ENCODE measurements around the gene RAB27B.

The RAB27B gene

GRCh38 chr18:54910161-54910919 lies 82.1 kb downstream of the RAB27B start:
- no peak for DNase-seq (ENCODE audit: low read depth in 2 of 2)

GRCh38 chr18:54911551-54911950 lies 83.3 kb downstream of the RAB27B start:
- no peak for DNase-seq (ENCODE audit: low read depth in 2 of 2)

GRCh38 chr18:54914816-54915215 lies 86.5 kb downstream of the RAB27B start:
- DNase-seq (ENCODE audit: low read depth in 2 of 2): no peak

GRCh38 chr18:54916507-54916906 lies 88.2 kb downstream of the RAB27B start:
- DNase-seq (ENCODE audit: low read depth in 2 of 2): no peak

- DNase-seq (ENCODE audit: low read depth in 2 of 2): no peak
Measured at GRCh38 chr18:54918060-54918459, 89.8 kb downstream of the RAB27B start.

GRCh38 chr18:54919412-54919811 lies 91.1 kb downstream of the RAB27B start:
- no peak for DNase-seq (ENCODE audit: low read depth in 2 of 2)

GRCh38 chr18:54923339-54923956 lies 95.2 kb downstream of the RAB27B start:
- DNase-seq (ENCODE audit: low read depth in 2 of 2): no peak

GRCh38 chr18:54924948-54925347 lies 96.7 kb downstream of the RAB27B start:
- no peak for DNase-seq (ENCODE audit: low read depth in 2 of 2)

- DNase-seq (ENCODE audit: low read depth in 2 of 2): no peak
Measured at GRCh38 chr18:54926593-54927325, 98.5 kb downstream of the RAB27B start.

- no peak for DNase-seq (ENCODE audit: low read depth in 2 of 2)
Measured at GRCh38 chr18:54928236-54928635, 100.0 kb downstream of the RAB27B start.

- no peak for DNase-seq (ENCODE audit: low read depth in 2 of 2)
Measured at GRCh38 chr18:54931152-54931551, 102.9 kb downstream of the RAB27B start.

- no peak for DNase-seq (ENCODE audit: low read depth in 2 of 2)
Measured at GRCh38 chr18:54932472-54932871, 104.2 kb downstream of the RAB27B start.

GRCh38 chr18:54938506-54938905 lies 110.2 kb downstream of the RAB27B start:
- no peak for DNase-seq (ENCODE audit: low read depth in 2 of 2)

GRCh38 chr18:54939361-54939917 lies 111.2 kb downstream of the RAB27B start:
- no peak for DNase-seq (ENCODE audit: low read depth in 2 of 2)

GRCh38 chr18:54942144-54942543 lies 113.9 kb downstream of the RAB27B start:
- no peak for DNase-seq (ENCODE audit: low read depth in 2 of 2)

GRCh38 chr18:54942569-54942968 lies 114.3 kb downstream of the RAB27B start:
- no peak for DNase-seq (ENCODE audit: low read depth in 2 of 2)
